Choroid plexus epithelial cell (primary cell): Measurements from ENCODE around the gene SAGE1.

Source experiments
- DNase-seq: peaks from one replicate; pipeline ENCODE4 v3.0.0-alpha.2; 2010; ENCODE audit warnings: low read depth
- H3K4me3 ChIP-seq: 2 replicates; pipeline ENCODE4 v1.5.1; 2011; ENCODE audit warnings: low read depth, mild to moderate bottlenecking, control low read depth, low read length, moderate library complexity
- TF ChIP-seq, protein P1 (sequence below): conservative IDR thresholded peaks from 2 replicates; pipeline ENCODE4 v1.5.1; 2011; ENCODE audit warnings: low read depth, mild to moderate bottlenecking, control low read depth, inconsistent platforms, low read length, moderate library complexity

The SAGE1 gene

DNA sequence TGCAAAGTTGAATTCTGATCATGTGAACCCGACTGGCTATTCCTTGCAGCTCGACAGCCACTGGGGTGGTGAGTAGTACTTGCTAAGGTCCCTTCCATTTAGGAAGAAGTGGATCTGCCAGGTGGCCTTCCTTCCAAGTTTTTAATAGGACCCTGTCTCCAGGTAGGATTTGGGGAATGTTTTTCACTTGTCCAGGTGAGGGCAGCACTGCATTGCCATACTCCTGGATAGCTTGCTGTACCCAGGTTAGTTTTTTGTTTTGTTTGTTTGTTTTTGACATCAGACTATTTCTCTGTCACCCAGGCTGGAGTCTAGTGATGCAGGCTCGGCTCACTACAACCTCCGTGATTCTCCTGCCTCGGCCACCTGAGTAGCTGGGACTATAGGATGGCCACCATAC, 29.8 kb downstream of the SAGE1 start:
- TF ChIP-seq, protein P1, sequence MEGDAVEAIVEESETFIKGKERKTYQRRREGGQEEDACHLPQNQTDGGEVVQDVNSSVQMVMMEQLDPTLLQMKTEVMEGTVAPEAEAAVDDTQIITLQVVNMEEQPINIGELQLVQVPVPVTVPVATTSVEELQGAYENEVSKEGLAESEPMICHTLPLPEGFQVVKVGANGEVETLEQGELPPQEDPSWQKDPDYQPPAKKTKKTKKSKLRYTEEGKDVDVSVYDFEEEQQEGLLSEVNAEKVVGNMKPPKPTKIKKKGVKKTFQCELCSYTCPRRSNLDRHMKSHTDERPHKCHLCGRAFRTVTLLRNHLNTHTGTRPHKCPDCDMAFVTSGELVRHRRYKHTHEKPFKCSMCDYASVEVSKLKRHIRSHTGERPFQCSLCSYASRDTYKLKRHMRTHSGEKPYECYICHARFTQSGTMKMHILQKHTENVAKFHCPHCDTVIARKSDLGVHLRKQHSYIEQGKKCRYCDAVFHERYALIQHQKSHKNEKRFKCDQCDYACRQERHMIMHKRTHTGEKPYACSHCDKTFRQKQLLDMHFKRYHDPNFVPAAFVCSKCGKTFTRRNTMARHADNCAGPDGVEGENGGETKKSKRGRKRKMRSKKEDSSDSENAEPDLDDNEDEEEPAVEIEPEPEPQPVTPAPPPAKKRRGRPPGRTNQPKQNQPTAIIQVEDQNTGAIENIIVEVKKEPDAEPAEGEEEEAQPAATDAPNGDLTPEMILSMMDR: peak; percentile 37
- no peak overlapping the region for H3K4me3 ChIP-seq
- DNase-seq: peak; percentile 2

DNA sequence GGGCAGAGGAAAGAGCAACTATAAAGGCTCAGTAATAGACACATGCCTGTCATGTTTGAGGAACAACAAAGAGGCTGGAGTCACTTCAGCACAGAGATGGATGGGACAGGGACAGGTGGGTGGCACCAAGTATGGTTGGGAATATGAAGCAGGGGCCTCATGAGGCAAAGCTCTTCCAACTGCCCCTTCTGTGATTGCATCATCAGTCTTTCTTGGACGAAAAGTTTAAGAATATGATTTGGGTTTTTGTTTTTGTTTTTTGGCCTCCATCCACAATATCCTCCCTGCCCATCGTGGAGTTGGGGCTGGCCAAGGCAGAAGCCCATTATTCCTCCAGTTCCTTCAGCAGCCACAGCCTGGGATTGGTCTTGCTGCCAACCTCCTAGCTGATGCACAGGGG, 34.4 kb downstream of the SAGE1 start:
- no peak overlapping the region for H3K4me3 ChIP-seq
- DNase-seq: no peak
- TF ChIP-seq, protein P1: no peak

DNA sequence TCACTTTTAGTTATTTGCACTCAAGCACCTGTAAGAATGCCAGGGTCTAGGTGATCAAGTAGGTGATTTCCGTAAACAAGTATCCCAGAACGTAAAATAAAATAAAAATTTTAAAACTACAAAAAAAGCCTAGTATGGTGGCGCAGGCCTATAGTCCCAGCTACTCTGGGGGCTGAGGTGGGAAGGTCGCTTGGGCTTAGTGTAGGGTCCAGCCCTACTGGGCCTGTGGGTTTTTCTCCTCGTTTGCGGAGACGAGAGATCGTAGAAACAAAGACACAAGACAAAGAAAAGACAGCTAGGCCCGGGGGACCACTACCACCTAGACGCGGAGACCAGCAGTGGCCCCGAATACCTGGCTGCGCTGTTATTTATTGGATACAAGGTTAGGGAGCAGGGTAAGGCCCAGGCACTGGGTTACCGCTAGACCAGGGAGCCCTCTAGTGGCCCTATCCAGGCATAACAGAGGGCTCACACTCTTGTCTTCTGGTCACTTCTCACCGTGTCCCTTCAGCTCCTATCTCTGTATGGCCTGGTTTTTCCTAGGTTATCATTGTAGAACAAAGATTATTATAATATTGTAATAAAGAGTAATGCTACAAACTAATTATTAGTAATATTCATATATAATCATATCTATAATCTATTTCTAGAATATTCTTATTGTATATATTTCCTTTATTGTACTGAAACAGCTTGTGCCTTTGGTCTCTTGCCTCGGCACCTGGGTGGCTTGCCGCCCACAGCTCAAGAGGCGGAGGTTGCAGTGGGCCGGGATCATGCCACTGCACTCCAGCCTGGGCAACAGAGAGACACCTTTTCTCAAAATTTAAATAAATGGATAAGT, 38.4 kb downstream of the SAGE1 start:
- no peak overlapping the region for H3K4me3 ChIP-seq
- TF ChIP-seq, protein P1: peak; percentile 70
- DNase-seq: peak; percentile 45

DNA sequence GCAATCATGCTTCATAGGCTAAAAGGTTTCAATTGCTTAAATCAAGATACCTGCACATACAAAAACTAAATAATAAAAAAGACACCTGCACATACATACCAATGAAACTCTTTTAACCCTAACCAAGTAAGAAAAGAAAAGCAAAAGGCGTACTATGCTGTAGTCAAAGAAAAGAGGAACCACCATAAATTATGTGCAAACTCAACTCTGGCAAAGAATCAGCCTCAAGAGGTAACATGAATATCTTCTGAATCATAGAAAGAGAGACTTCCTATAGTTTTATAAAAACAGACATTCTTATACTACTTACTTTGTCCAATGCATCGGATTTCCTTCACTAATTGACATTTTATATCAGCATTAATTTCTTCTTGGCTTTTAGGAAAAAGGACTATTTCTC, 51.0 kb downstream of the SAGE1 start:
- TF ChIP-seq, protein P1: no peak
- H3K4me3 ChIP-seq: no peak overlapping the region
- no peak for DNase-seq

DNA sequence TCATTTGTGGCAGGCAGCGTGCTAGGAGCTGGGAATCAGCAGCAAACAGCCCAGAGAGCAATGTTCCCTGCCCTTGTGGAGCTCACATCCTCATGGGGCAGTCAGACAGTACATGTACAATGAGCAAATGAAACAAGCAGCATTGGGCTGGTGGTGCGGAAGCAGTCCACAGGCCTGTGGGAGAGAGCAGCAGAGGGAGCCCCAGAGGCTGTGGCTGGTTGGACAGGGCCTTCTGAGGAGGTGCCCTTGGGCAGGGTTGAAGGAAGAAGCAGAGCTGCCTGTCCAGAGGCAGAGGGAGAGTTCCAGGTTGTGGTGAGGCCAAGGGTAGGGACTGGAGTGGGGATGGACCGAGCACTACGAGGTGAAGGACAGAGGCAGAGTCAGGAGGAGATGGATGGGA, 57.8 kb downstream of the SAGE1 start:
- TF ChIP-seq, protein P1: no peak
- H3K4me3 ChIP-seq: no peak overlapping the region
- no peak for DNase-seq
